CD8-positive, alpha-beta memory T cell (primary cell): ENCODE data around the gene PHF20. TPM values are rescaled to one million over a fixed set of nuclear protein-coding genes. Genes with fewer than 3 reads are reported as not detected.
"Not testable (repeated sequence)": the region's sequence is repeated elsewhere in the genome, so short reads cannot be mapped to it uniquely, and the experiment has no call there.

Experiments used
- CTCF ChIA-PET: fragments of 350-600 bp; sonication (Branson Sonifier 250); formaldehyde crosslinking; loops from one replicate; lab custom pipeline; 2021; ENCODE audit warnings: antibody characterized with exemption; lab: Charles Lee
- POLR2A ChIA-PET: fragments of 350-600 bp; sonication (Branson Sonifier 250); formaldehyde crosslinking; loops from one replicate; lab custom pipeline; 2021; ENCODE audit warnings: antibody characterized with exemption; lab: Charles Lee
- DNase-seq, 5 donors: peaks; one replicate each; pipeline versions ENCODE4 v3.0.0 to v3.0.0-alpha.2; 2020 to 2022; ENCODE audit warnings: mixed read lengths in 1 of 5
- H3K27ac ChIP-seq: one replicate; pipeline ENCODE4 v1.7.0; 2013; ENCODE audit warnings: low read depth, mild to moderate bottlenecking, low read length, moderate library complexity
- H3K27me3 ChIP-seq: 2 replicates; pipeline ENCODE4 v1.7.0; 2013; ENCODE audit warnings: low read length, mild to moderate bottlenecking; ENCODE audit not compliant: insufficient read depth, poor library complexity, severe bottlenecking
- H3K36me3 ChIP-seq: 2 replicates; pipeline ENCODE4 v1.7.0; 2013; ENCODE audit warnings: mild to moderate bottlenecking, low read length, moderate library complexity; ENCODE audit not compliant: insufficient read depth
- H3K4me1 ChIP-seq: 2 replicates; pipeline ENCODE4 v1.7.0; 2013; ENCODE audit warnings: mild to moderate bottlenecking, low read length, moderate library complexity; ENCODE audit not compliant: insufficient read depth
- H3K4me3 ChIP-seq: 2 replicates; pipeline ENCODE4 v1.7.0; 2013; ENCODE audit warnings: mild to moderate bottlenecking, low read length
- H3K9me3 ChIP-seq: 2 replicates; pipeline ENCODE4 v1.7.0; 2013; ENCODE audit warnings: mild to moderate bottlenecking, low read length
- H3K27ac Mint-ChIP-seq, 8 donors: one replicate each; pipeline ENCODE4 v1.8.0; 2020 to 2021; ENCODE audit warnings: mixed read lengths in 8 of 8, mild to moderate bottlenecking in 6 of 8, inconsistent platforms in 3 of 8, moderate library complexity in 3 of 8
- H3K27me3 Mint-ChIP-seq, 2 donors: one replicate each; pipeline ENCODE4 v1.8.0; 2020 to 2021; ENCODE audit warnings: mixed read lengths in 2 of 2, mild to moderate bottlenecking in 1 of 2, moderate library complexity in 1 of 2
- H3K36me3 Mint-ChIP-seq, 3 donors: one replicate each; pipeline ENCODE4 v1.8.0; 2020 to 2021; ENCODE audit warnings: mixed read lengths in 3 of 3, inconsistent platforms in 1 of 3, mild to moderate bottlenecking in 1 of 3
- H3K4me1 Mint-ChIP-seq, 3 donors: one replicate each; pipeline ENCODE4 v1.8.0; 2020 to 2021; ENCODE audit warnings: mixed read lengths in 3 of 3, inconsistent platforms in 1 of 3, mild to moderate bottlenecking in 1 of 3
- H3K4me3 Mint-ChIP-seq, 7 donors: one replicate each; pipeline ENCODE4 v1.8.0; 2020 to 2021; ENCODE audit warnings: mixed read lengths in 7 of 7, mild to moderate bottlenecking in 6 of 7, moderate library complexity in 4 of 7, inconsistent platforms in 2 of 7
- H3K9me3 Mint-ChIP-seq, 5 donors: one replicate each; pipeline ENCODE4 v1.8.0; 2020 to 2022; ENCODE audit warnings: mixed read lengths in 5 of 5, mild to moderate bottlenecking in 3 of 5, moderate library complexity in 2 of 5, inconsistent platforms in 1 of 5
- polyA plus RNA-seq: library from polyadenylated mRNA; unstranded; fragments of 300-500 nt; fragmentation: Illumina TruSeq; gene quantifications from one replicate; pipeline ENCODE4 v1.2.3, GENCODE V29; 2021
- total RNA-seq, 2 experiments: library from RNA; stranded (reverse); gene quantifications; one replicate each; pipeline ENCODE4 v1.2.3, GENCODE V29; 2021

Gene PHF20
- total and polyA plus RNA-seq, 3 experiments from 2014 or later = 53.9 to 124 (median 54.3) TPM

DNA sequence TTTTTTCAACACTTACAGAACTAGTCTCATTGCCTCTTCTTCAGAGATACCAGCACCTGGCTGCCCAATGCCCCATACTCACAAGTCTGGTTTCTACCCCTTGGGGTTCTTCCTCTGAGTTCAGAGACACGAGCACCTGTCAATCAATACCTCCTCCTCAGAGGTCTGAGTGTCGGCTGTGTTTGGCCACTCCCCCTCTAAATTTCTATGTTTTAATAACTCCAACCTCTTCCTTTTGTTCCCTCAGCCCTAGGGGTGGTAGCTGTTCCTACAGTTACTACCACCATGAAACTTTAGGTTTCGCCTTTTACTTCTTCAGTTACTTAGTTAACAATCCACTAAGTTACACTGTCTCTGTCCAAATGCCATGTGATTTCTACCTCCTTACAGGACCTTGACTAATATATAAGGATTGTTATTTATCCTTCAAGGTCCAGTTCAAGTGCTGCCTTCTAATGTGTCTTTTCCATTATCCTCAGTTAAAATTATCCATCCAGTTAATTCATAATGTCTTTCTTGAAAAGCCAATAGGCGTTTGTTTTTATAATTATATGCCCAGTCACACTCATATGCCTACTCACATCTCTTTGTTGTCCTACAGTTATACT is 14.6 kb upstream of the PHF20 start:
- no peaks in the 10 kb centered on the region for H3K9me3 ChIP-seq
- ChIA-PET POLR2A (no interaction called here), CTCF (interaction anchor here (2.0 kb wide), 1 partner anchor 14 kb away, joined by 7 read pairs; the partner anchor contains the start of gene RBM39)
- H3K27me3 Mint-ChIP-seq = no peaks in the 10 kb centered on the region
- peak overlapping the region in 4 of 8 donors; percentile 2 to 42 (median 22) for H3K27ac Mint-ChIP-seq
- H3K27me3 ChIP-seq = no peaks in the 10 kb centered on the region
- DNase-seq = no peak
- H3K4me1 ChIP-seq = no peaks in the 10 kb centered on the region
- no peaks in the 10 kb centered on the region for H3K36me3 ChIP-seq
- H3K4me3 Mint-ChIP-seq = no peak overlapping the region
- peaks cover 4 to 7% (median 5%) of the 10 kb centered on the region in 3 donors for H3K4me1 Mint-ChIP-seq
- no peak overlapping the region for H3K4me3 ChIP-seq
- H3K36me3 Mint-ChIP-seq = no peaks in the 10 kb centered on the region
- no peak overlapping the region for H3K27ac ChIP-seq
- no peaks in the 10 kb centered on the region for H3K9me3 Mint-ChIP-seq

DNA sequence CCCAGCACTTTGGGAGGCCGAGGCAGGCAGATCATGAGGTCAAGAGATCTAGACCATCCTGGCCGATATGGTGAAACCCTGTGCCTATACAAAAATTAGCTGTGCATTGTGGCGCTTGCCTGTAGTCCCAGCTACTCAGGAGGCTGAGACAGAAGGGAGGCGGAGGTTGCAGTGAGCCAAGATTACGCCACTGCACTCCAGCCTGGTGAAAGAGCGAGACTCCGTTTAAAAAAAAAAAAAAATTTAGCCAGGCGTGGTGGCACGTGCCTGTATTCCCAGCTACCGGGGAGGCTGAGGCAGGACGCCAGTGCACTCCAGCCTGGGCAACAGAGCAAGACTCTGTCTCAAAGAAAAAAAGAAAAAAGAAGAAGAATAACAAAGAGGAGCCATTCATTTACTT is 10.3 kb upstream of the PHF20 start:
- not testable (repeated sequence) for H3K9me3 ChIP-seq, H3K27me3 ChIP-seq, H3K4me3 Mint-ChIP-seq, H3K36me3 ChIP-seq, H3K27ac ChIP-seq, H3K9me3 Mint-ChIP-seq, H3K4me3 ChIP-seq, DNase-seq, H3K27me3 Mint-ChIP-seq, H3K36me3 Mint-ChIP-seq
- ChIA-PET CTCF (interaction anchor here (0.6 to 4.8 kb wide), 2 partner anchors 11 to 18 kb away, joined by 3 to 19 read pairs; partner anchors contain the start of gene RBM39), POLR2A (interaction anchor here (1.1 kb wide), 1 partner anchor 19 kb away, joined by 4 read pairs; no protein-coding TSS in a partner anchor)
- peaks cover 18% of the 10 kb centered on the region for H3K4me1 ChIP-seq
- H3K27ac Mint-ChIP-seq = peak overlapping the region in 1 of 8 donors; percentile 44
- peaks cover 12 to 22% (median 13%) of the 10 kb centered on the region in 3 donors for H3K4me1 Mint-ChIP-seq

DNA sequence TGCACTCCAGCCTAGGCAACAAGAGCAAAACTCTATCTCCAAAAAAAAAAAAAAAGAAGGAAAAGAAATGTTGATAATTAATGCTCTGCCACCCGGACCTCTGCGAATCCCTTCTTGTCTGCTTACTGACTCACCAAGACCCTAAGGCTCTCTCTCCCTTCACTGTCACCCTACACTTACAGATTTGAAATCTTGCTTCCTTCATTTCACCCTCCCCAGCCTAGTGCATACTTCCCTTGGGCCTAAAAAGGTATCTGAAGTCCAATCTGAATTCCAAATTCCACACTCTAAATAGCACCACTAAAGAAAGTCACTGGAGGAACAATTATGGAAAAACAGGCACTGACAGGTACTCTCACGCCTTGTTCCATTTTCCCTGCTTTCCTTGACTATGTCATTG is 9.4 kb upstream of the PHF20 start:
- H3K4me1 ChIP-seq = peaks cover 28% of the 10 kb centered on the region
- POLR2A ChIA-PET = interaction anchor here (1.1 kb wide), 1 partner anchor 20 kb away, joined by 4 read pairs; no protein-coding TSS in a partner anchor
- CTCF ChIA-PET = interaction anchor here (4.8 kb wide), 1 partner anchor 19 kb away, joined by 19 read pairs; the partner anchor contains the start of gene RBM39

DNA sequence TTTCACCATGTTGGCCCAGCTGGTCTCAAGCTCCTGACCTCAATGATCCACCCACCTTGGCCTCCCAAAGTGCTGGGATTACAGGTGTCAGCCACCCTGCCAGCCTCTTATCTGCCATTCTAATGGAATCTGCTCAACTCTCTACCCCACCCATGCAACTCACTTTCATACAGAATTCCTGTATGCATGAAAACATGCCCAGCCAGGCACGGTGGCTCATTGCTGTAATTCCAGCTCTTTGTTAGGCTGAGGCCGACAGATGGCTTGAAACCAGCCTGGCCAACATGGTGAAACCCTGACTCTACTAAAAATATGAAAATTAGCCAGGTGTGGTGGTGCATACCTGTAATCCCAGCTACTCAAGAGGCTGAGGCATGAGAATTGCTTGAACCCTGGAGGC is 6.9 kb upstream of the PHF20 start:
- POLR2A ChIA-PET = interaction anchor here (0.6 to 9.3 kb wide), 2 partner anchors 23 to 46 kb away, joined by 3 to 337 read pairs; partner anchors contain the start of gene RBM39
- Mint-ChIP-seq H3K27ac (peak overlapping the region in 7 of 8 donors; percentile 17 to 66 (median 50)), H3K4me1 (peaks cover 33 to 48% (median 37%) of the 10 kb centered on the region in 3 donors)
- H3K9me3 ChIP-seq, H3K27me3 Mint-ChIP-seq, H3K27me3 ChIP-seq, H3K4me3 ChIP-seq, H3K9me3 Mint-ChIP-seq, H3K27ac ChIP-seq, H3K4me3 Mint-ChIP-seq, H3K36me3 Mint-ChIP-seq, DNase-seq, H3K36me3 ChIP-seq: not testable (repeated sequence)
- CTCF ChIA-PET = interaction anchor here (0.9 to 1.2 kb wide), 4 partner anchors 9 to 189 kb away, joined by 3 read pairs; partner anchors contain the start of gene SCAND1
- peaks cover 51% of the 10 kb centered on the region for H3K4me1 ChIP-seq

More for the DNA sequence above, 9.4 kb upstream of the PHF20 start:
- H3K9me3 Mint-ChIP-seq = no peaks in the 10 kb centered on the region
- peaks cover 13 to 23% (median 15%) of the 10 kb centered on the region in 3 donors for H3K4me1 Mint-ChIP-seq
- H3K27ac ChIP-seq = no peak overlapping the region
- H3K27me3 ChIP-seq = no peaks in the 10 kb centered on the region
- DNase-seq = no peak
- H3K9me3 ChIP-seq = no peaks in the 10 kb centered on the region
- H3K36me3 ChIP-seq = no peaks in the 10 kb centered on the region
- no peaks in the 10 kb centered on the region for H3K36me3 Mint-ChIP-seq
- H3K27ac Mint-ChIP-seq = peak overlapping the region in 5 of 8 donors; percentile 16 to 85 (median 74)
- H3K4me3 Mint-ChIP-seq = no peak overlapping the region
- H3K27me3 Mint-ChIP-seq = no peaks in the 10 kb centered on the region
- H3K4me3 ChIP-seq = no peak overlapping the region

DNA sequence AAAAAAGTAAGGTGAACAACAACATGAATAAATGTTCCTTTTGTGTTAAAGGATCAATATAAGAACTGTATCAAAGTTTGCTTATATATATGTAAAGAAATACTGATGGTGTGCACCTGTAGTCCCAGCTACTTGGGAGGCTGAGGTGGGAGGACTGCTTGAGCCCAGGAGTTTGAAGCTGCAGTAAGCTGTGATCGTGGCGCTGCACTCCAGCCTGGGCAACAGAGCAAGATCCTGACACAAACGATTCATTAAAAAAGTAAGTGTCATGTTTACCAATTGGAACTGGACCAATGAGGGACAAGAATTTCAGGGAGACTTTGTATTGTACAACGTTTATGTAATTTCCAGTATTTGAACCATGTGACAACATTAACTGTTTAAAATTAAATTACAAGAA is 5.0 kb upstream of the PHF20 start:
- Histone ChIP-seq H3K4me3 (no peak overlapping the region), H3K36me3 (no peaks in the 10 kb centered on the region), H3K9me3 (no peaks in the 10 kb centered on the region), H3K4me1 (peaks cover 68% of the 10 kb centered on the region), H3K27me3 (no peaks in the 10 kb centered on the region), H3K27ac (no peak overlapping the region)
- Mint-ChIP-seq H3K36me3 (peaks cover 0 to 3% (median 0%) of the 10 kb centered on the region in 3 donors), H3K4me3 (peak overlapping the region in 5 of 7 donors; percentile 12 to 70 (median 56)), H3K27me3 (peaks cover 0 to 1% of the 10 kb centered on the region in 2 donors), H3K27ac (peak overlapping the region; percentile 63 to 100 (median 100)), H3K4me1 (peaks cover 42 to 65% (median 47%) of the 10 kb centered on the region in 3 donors), H3K9me3 (peaks cover 0 to 3% (median 0%) of the 10 kb centered on the region in 5 donors)
- POLR2A ChIA-PET = interaction anchor here (9.3 kb wide), 1 partner anchor 25 kb away, joined by 337 read pairs; the partner anchor contains the start of gene RBM39
- CTCF ChIA-PET = interaction anchor here (7.4 kb wide), 1 partner anchor 24 kb away, joined by 90 read pairs; the partner anchor contains the start of gene RBM39
- DNase-seq = no peak

DNA sequence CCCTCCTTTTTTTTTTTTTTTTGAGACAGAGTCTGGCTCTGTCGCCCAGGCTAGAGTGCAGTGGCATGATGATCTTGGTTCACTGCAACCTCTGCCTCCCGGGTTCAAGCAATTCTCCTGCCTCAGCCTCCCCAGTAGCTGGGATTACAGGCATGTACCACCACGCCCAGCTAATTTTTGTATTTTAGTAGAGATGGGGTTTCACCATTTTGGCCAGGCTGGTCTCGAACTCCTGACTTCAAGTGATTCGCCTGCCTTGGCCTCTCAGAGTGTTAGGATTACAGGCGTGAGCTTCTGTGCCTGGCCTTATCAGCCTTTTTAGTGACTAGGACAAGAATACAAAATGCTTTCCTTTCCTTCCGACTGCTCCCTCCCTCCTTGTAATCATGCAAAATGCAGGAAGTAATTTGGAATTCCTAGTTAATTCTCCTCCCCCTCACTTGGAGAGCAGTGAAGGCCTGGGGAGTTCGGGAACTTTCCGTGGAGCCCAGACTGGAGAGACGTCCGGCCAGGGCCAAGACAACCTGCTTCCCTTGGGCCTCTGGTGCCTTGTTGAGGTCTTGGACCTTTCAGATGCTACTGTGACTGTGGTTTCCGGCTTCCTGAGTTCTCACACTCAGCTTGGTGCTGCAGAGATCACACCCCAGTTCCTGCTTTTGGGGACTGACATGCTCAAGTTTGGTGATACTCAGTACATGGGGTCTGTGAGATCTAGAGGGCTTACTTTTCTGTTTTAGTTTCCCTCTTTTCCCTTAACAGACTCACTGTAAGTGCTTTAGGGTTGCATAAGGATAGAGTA is 3.9 kb upstream of the PHF20 start:
- Histone ChIP-seq H3K9me3 (no peaks in the 10 kb centered on the region), H3K4me1 (peaks cover 73% of the 10 kb centered on the region), H3K27me3 (no peaks in the 10 kb centered on the region), H3K27ac (peak overlapping the region; percentile 75), H3K4me3 (peak overlapping the region; percentile 25), H3K36me3 (no peaks in the 10 kb centered on the region)
- Mint-ChIP-seq H3K36me3 (peaks cover 0 to 3% (median 0%) of the 10 kb centered on the region in 3 donors), H3K27me3 (peaks cover 0 to 1% of the 10 kb centered on the region in 2 donors), H3K4me3 (peak overlapping the region; percentile 51 to 88 (median 84)), H3K27ac (peak overlapping the region; percentile 94 to 100 (median 100)), H3K9me3 (peaks cover 0 to 3% (median 0%) of the 10 kb centered on the region in 5 donors), H3K4me1 (peaks cover 44 to 65% (median 51%) of the 10 kb centered on the region in 3 donors)
- DNase-seq = peak; percentile 50 to 80 (median 79)
- CTCF ChIA-PET = interaction anchor here (1.6 to 7.4 kb wide), 2 partner anchors 25 to 186 kb away, joined by 6 to 90 read pairs; partner anchors contain the start of genes RBM39 and SCAND1
- POLR2A ChIA-PET = interaction anchor here (0.6 to 9.3 kb wide), 8 partner anchors 9 to 192 kb away, joined by 3 to 337 read pairs (median 4); partner anchors contain the start of genes RBM39 and SCAND1
